Measurements from ENCODE around the gene MATCAP1. TPM values are rescaled to one million over a fixed set of nuclear protein-coding genes. Genes with fewer than 3 reads are reported as not detected.

Gene MATCAP1
- total RNA-seq, 1 experiment from 2014 or later = 33.9 TPM

- no peak for DNase-seq (ENCODE audit: low spot score)
- Histone ChIP-seq H3K27me3 (replicated peaks; ENCODE audit: insufficient read depth, low read depth, low read length, poor library complexity) (no peaks in the 10 kb centered on the region), H3K36me3 (ENCODE audit: insufficient read depth, low read length, poor library complexity, severe bottlenecking) (peaks cover 6% of the 10 kb centered on the region), H3K4me1 (ENCODE audit: insufficient read depth, low read length, poor library complexity, severe bottlenecking) (peaks cover 24% of the 10 kb centered on the region), H3K27ac (ENCODE audit: low read depth, low read length, poor library complexity, severe bottlenecking) (no peak overlapping the region), H3K4me3 (ENCODE audit: low read depth, low read length, poor library complexity, severe bottlenecking) (no peak overlapping the region), H3K9me3 (ENCODE audit: low read depth, low read length, poor library complexity, severe bottlenecking) (no peaks in the 10 kb centered on the region)
- ChIA-PET CTCF (no interaction called here), POLR2A (ENCODE audit: low non-redundant PET) (no interaction called here)
- no TSS peak for BruUV-seq (replicated peaks)
- intact Hi-C loops (cut with micrococcal nuclease; ENCODE audit: unreplicated experiment) = no loop called here
- TF ChIP-seq EZH2 (IDR thresholded peaks at IDR 0.05; ENCODE audit: borderline replicate concordance, low read depth, low read length, poor library complexity, severe bottlenecking) (no peak), CTCF (conservative IDR thresholded peaks at IDR 0.05; ENCODE audit: low read depth, low read length) (no peak)
These were observed 5.0 kb upstream of the MATCAP1 start for GRCh38 chr16:67188798-67189197.

GRCh38 chr16:67188323-67188722 is 4.6 kb upstream of the MATCAP1 start:
- POLR2A ChIA-PET (ENCODE audit: low non-redundant PET) = no interaction called here

GRCh38 chr16:67187175-67187890 is 3.6 kb upstream of the MATCAP1 start:
- H3K27me3 ChIP-seq (replicated peaks; ENCODE audit: insufficient read depth, low read depth, low read length, poor library complexity) = no peaks in the 10 kb centered on the region
- H3K27ac ChIP-seq (ENCODE audit: low read depth, low read length, poor library complexity, severe bottlenecking) = no peak overlapping the region
- TF ChIP-seq CTCF (conservative IDR thresholded peaks at IDR 0.05; ENCODE audit: low read depth, low read length) = no peak
- no peak for TF ChIP-seq EZH2 (IDR thresholded peaks at IDR 0.05; ENCODE audit: borderline replicate concordance, low read depth, low read length, poor library complexity, severe bottlenecking)
- peaks cover 19% of the 10 kb centered on the region for H3K4me1 ChIP-seq (ENCODE audit: insufficient read depth, low read length, poor library complexity, severe bottlenecking)
- H3K36me3 ChIP-seq (ENCODE audit: insufficient read depth, low read length, poor library complexity, severe bottlenecking) = no peaks in the 10 kb centered on the region
- CTCF ChIA-PET = no interaction called here
- BruUV-seq (replicated peaks) = no TSS peak
- POLR2A ChIA-PET (ENCODE audit: low non-redundant PET) = no interaction called here
- intact Hi-C loops (cut with micrococcal nuclease; ENCODE audit: unreplicated experiment) = no loop called here
- DNase-seq (ENCODE audit: low spot score) = no peak
- no peak overlapping the region for H3K4me3 ChIP-seq (ENCODE audit: low read depth, low read length, poor library complexity, severe bottlenecking)
- no peaks in the 10 kb centered on the region for H3K9me3 ChIP-seq (ENCODE audit: low read depth, low read length, poor library complexity, severe bottlenecking)

More at GRCh38 chr16:67188323-67188722, 4.6 kb upstream of the MATCAP1 start:
- intact Hi-C loops (cut with micrococcal nuclease; ENCODE audit: unreplicated experiment) = no loop called here
- H3K9me3 ChIP-seq (ENCODE audit: low read depth, low read length, poor library complexity, severe bottlenecking) = no peaks in the 10 kb centered on the region
- no peak overlapping the region for H3K4me3 ChIP-seq (ENCODE audit: low read depth, low read length, poor library complexity, severe bottlenecking)
- DNase-seq (ENCODE audit: low spot score) = no peak
- peaks cover under 1% of the 10 kb centered on the region for H3K36me3 ChIP-seq (ENCODE audit: insufficient read depth, low read length, poor library complexity, severe bottlenecking)
- H3K27ac ChIP-seq (ENCODE audit: low read depth, low read length, poor library complexity, severe bottlenecking) = no peak overlapping the region
- CTCF ChIA-PET = no interaction called here
- BruUV-seq (replicated peaks) = no TSS peak
- no peaks in the 10 kb centered on the region for H3K27me3 ChIP-seq (replicated peaks; ENCODE audit: insufficient read depth, low read depth, low read length, poor library complexity)
- peaks cover 19% of the 10 kb centered on the region for H3K4me1 ChIP-seq (ENCODE audit: insufficient read depth, low read length, poor library complexity, severe bottlenecking)
- no peak for TF ChIP-seq CTCF (conservative IDR thresholded peaks at IDR 0.05; ENCODE audit: low read depth, low read length)
- TF ChIP-seq EZH2 (IDR thresholded peaks at IDR 0.05; ENCODE audit: borderline replicate concordance, low read depth, low read length, poor library complexity, severe bottlenecking) = no peak
